ENCODE measurements around the gene MZF1.

DNA sequence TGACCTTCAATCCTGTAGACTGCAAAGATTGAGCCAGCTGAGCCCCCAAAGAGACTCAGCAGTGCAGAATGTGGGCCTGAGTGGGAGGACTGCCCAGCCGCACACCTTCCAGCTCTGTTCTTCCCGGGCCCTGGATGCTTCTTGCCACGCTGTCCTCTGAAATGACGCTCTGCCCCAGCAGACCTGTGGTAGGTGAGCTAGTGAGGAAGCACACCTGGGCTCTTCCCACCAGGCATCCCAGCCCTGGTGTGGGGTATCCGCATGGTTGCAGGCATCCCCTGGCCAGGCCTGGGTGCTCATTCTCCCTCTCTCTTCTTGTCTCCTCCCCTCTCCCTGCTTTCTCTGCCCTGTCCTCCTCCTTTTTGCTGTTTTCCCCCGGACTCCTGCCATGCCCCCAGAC, 9.8 kb upstream of the MZF1 start:
- TF ChIP-seq HDAC6 (IDR thresholded peaks at IDR 0.05; ENCODE audit: unreplicated experiment): no peak
- no peak for TF ChIP-seq NR2C2 (IDR thresholded peaks at IDR 0.05; ENCODE audit: borderline replicate concordance, control insufficient read depth, insufficient read length, low read depth)
- TF ChIP-seq, protein P1, sequence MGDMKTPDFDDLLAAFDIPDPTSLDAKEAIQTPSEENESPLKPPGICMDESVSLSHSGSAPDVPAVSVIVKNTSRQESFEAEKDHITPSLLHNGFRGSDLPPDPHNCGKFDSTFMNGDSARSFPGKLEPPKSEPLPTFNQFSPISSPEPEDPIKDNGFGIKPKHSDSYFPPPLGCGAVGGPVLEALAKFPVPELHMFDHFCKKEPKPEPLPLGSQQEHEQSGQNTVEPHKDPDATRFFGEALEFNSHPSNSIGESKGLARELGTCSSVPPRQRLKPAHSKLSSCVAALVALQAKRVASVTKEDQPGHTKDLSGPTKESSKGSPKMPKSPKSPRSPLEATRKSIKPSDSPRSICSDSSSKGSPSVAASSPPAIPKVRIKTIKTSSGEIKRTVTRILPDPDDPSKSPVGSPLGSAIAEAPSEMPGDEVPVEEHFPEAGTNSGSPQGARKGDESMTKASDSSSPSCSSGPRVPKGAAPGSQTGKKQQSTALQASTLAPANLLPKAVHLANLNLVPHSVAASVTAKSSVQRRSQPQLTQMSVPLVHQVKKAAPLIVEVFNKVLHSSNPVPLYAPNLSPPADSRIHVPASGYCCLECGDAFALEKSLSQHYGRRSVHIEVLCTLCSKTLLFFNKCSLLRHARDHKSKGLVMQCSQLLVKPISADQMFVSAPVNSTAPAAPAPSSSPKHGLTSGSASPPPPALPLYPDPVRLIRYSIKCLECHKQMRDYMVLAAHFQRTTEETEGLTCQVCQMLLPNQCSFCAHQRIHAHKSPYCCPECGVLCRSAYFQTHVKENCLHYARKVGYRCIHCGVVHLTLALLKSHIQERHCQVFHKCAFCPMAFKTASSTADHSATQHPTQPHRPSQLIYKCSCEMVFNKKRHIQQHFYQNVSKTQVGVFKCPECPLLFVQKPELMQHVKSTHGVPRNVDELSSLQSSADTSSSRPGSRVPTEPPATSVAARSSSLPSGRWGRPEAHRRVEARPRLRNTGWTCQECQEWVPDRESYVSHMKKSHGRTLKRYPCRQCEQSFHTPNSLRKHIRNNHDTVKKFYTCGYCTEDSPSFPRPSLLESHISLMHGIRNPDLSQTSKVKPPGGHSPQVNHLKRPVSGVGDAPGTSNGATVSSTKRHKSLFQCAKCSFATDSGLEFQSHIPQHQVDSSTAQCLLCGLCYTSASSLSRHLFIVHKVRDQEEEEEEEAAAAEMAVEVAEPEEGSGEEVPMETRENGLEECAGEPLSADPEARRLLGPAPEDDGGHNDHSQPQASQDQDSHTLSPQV (IDR thresholded peaks at IDR 0.05): no peak
- no peak for TF ChIP-seq CBX5 (IDR thresholded peaks at IDR 0.05; ENCODE audit: low read depth)
- no peak for TF ChIP-seq ZNF24 (IDR thresholded peaks at IDR 0.05)
